Measurements from ENCODE around the gene ELAVL1. TPM values are rescaled to one million over a fixed set of nuclear protein-coding genes. Genes with fewer than 3 reads are reported as not detected.
A peak's percentile ranks its signal among the peaks of the same experiment; 100 is the strongest.
"Not testable (repeated sequence)": the region's sequence is repeated elsewhere in the genome, so short reads cannot be mapped to it uniquely, and the experiment has no call there.

The ELAVL1 gene
- total RNA-seq = 34.8 and 43.7 TPM in 2 replicates
- 57.3 TPM for polyA plus RNA-seq (2012)

- peak; percentile 89 for DNase-seq (ENCODE audit: low read depth)
Observed at GRCh38 chr19:8005534-8006256, at the start of gene ELAVL1. Gene ELAVL1, minus strand, starts transcription at chr19:8005641. Its CDS starts 13,826 bp downstream, at chr19:7991815.

DNA sequence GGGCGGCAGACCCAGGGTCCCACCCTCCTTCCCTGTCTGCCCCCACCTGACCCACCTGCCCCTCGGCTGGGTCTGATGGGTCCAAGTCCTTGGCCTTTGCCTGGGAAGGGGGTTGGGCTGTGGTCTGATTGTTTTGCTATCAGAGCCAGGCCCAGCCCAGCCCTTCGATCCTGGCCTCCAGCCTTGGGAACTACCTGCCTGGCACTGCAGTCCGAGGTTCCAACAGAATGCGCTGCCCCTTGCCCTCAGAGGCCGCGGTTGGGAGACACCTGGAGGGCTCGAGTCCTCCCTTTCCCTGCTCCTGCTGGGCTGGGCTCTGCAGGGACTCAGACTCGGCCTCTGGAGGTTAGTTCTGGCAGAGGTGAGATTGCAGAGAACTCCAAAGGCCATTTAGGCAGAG lies 48.7 kb upstream of the ELAVL1 start:
- DNase-seq (ENCODE audit: low read depth) = no peak

GRCh38 chr19:8052464-8052859 lies 47.0 kb upstream of the ELAVL1 start, which contains the start of gene CCL25:
Gene CCL25, plus strand, starts transcription at chr19:8052760. Its CDS starts 290 bp downstream, at chr19:8053050.
- no peak for DNase-seq (ENCODE audit: low read depth)

DNA sequence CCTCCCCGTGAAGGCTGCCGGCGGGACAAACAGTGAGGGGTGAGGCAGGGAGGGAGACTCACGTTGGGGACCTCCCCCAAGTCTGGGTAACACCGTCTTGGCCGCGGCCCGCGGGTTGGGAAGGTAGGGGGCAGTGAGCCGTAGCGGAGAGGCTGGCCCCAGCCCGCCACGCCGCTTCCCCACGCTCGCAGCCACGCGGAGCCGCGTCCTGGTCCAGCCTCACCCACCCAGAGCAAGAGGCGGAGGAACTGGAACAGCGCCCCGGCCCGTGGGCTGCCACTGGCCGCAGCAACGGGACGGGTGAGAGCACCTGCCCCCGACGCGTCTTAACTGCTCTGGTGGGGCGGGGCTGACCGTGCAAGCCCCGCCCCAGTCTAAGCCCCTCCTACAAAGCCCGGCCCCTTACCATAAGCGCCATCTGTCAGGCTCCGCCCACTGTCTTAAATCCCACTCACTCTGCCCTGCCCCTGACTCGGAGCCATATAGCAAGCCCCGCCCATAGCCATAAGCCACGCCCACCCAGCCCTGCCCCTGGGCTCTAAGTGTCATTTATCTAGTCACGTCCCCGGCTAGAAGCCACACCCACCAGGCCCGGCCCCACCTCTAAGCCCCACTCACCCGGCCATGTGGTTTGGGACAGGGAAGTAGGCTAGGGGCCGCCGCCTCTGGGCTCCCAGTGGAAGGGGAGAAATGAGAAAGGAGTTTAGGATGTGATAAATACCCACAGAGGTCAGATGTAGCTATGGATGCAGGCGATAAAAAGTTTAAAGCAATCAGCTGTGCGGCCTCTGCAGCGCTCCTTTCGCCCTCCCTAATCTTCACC lies 45.0 kb upstream of the ELAVL1 start:
- peak; percentile 39 for DNase-seq (ENCODE audit: low read depth)

DNA sequence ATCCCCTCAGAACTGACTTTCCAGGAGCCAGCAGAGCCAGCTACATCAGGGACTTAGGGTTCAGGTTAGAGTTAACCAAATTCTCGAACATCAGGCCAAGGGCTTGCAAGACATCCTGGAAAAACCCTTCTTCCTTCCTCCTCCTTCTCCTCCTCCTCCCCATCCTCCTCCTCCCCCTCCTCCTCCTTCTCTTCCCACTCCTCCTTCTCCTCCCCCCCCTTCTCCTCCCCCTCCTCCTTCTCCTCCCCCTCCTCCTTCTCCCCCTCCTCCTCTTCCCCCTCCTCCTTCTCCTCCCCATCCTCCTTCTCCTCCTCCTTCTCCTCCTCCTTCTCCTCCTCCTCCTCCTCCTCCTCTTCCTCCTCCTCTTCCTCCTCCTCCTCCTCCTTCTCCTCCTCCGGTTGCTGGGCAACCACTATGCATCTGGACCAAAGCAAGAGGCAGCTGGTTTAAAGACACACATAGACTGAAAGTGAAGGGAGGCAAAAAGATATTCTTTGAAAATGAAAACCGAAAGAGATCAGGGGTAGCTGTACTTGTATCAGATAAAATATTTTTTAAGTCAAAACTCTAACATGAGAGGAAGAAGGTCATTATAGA lies 41.2 kb upstream of the ELAVL1 start:
- no peak for DNase-seq (ENCODE audit: low read depth)

DNA sequence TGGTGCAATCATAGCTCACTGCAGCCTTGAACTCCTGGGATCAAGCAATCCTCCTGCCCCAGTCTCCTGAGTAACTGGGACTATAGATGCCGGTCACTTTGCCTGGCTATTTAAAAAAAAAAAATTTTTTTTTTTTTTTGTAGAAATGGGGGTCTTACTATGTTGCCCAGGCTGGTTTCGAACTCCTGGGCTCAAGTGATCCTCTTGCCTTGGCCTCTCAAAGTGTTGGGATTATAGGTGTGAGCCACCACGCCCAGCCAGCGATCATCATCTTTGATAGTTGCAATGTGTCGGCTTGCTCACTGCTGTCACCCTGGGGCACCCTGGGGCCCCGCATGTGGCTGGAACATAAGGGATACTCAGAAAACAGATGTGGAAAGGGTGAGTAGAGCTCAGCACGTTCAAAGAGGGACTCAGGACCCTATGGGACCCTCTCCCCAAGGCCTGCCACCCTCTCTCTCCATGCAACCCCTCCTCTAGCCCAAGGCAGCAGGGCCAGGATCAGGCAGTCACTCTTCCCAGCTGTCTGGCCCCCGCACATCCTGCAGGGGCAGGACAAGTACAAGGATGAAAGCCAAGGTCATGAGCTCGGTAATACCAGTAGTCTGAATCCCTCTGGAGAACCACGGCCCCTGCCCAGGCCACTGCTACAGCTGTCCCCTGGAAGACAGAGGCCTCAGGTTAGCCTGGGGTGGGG lies 40.6 kb upstream of the ELAVL1 start:
- DNase-seq (ENCODE audit: low read depth) = peak; percentile 34

GRCh38 chr19:8044018-8044417 lies 38.6 kb upstream of the ELAVL1 start:
- no peak for DNase-seq (ENCODE audit: low read depth)

- DNase-seq (ENCODE audit: low read depth) = no peak
Observed at GRCh38 chr19:8042900-8043299, 37.5 kb upstream of the ELAVL1 start.

DNA sequence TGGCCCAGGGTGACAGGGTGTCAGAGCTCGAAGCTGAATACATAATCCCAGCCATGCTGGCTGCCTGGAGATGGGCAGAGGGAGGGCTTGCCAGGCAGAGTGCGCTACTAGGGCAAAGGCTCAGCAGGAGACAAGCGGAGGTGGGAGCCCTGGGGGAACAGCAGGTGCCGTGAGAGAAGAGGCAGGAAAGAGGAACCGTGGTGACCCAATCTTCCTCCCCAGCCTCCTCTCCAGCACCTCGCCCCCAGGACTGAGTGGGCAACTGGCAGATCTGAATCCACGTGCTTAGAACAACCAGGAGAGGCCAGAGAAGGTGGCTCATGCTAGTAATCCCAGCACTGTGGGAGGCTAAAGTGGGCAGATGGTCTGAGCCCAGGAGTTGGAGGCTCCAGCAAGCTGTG lies 36.1 kb upstream of the ELAVL1 start:
- no peak for DNase-seq (ENCODE audit: low read depth)

DNA sequence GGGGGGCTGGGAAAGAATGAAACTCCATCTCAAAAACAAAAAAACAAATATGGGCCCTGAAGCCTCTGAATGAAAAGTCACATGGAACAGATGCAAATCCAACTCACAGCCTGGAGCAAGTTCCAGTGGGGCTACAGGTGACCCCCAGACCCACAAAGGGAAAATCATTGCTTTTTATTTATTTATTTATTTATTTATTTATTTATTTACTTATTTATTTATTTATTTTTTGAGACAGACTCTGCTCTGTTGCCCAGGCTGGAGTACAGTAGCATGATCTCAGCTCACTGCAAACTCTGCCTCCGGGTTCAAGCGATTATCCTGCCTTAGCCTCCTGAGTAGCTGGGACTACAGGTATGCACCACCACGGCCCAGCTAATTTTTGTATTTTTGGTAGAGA lies 33.8 kb upstream of the ELAVL1 start:
- DNase-seq (ENCODE audit: low read depth) = no peak

GRCh38 chr19:8038815-8039214 lies 33.4 kb upstream of the ELAVL1 start:
- DNase-seq (ENCODE audit: low read depth) = no peak

DNA sequence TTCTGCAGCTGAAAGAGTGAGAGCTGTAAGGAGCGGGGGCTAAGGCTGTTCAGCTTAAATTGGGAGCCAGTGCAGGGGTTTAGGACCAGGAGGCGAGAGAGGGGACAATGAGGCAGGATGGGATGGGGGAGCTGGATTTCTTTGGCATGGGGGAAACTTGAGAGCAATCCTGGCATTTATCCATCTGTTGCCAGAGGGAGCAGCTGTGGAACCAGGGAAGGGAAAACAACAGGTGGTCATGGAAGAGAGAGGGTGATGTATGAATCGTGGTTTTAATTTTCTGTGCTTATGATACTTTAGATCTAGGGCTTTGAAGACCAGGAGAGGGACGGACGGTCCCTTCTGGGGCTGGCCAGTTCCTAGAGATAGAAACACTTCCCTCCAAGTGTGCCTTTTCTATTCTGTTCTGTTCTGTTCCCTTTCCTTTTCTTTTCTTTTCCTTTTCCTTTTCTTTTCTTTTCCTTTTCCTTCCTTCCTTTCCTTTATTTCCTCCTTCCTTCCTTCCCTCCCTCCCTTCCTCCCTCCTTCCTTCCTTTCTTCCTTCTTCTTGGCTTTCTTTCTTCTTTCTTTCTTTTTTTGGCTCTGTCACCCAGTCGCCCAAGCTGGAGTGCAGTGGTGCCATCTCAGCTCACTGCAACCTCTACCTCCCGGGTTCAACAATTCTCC lies 31.1 kb upstream of the ELAVL1 start:
- peak; percentile 94 for DNase-seq (ENCODE audit: low read depth)

- no peak for DNase-seq (ENCODE audit: low read depth)
Observed at GRCh38 chr19:8034178-8034525, 28.7 kb upstream of the ELAVL1 start.

GRCh38 chr19:8033287-8034177 lies 28.1 kb upstream of the ELAVL1 start:
- not testable (repeated sequence) for DNase-seq (ENCODE audit: low read depth)

DNA sequence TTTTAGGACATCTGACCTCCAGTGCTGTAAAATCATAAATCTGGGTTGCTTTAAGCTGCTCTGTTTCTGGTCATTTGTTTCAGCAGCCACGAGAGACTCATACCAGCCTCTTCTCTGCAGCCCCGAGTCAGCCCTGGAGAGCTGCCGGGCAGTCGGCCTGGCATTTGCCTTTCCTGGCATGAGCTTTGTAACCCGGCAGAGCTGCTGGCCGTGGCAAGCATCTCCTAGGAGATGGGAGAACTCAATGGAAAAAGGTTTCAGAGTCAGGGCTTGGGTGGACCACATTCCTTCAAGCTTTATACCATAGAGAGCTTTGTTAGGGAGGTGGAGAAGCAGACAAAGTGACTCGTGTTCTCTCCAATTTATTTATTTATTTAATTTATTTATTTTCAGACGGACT lies 25.5 kb upstream of the ELAVL1 start:
- no peak for DNase-seq (ENCODE audit: low read depth)

GRCh38 chr19:8028951-8029491 lies 23.6 kb upstream of the ELAVL1 start:
- peak; percentile 79 for DNase-seq (ENCODE audit: low read depth)

DNA sequence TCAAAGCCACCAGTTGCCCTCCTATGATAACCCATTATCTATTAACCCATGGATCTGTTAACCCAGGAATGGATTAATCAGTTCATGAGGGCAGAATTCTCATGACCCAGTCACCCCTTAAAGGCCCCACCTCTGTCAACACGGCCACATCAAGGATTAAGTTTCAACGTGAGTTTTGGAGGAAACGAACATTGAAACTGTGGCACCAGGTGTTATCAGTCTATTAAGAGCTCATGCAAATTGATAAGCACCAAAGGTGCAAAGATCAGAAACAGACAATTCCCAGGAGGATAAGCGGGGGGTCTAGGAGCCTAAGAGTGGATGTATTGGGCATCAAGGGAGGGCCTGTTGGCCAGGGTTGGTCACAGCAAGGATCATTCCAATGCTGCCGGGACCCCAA lies 19.9 kb upstream of the ELAVL1 start:
- no peak for DNase-seq (ENCODE audit: low read depth)

GRCh38 chr19:8024256-8024655 lies 18.8 kb upstream of the ELAVL1 start:
- not testable (repeated sequence) for DNase-seq (ENCODE audit: low read depth)

- no peak for DNase-seq (ENCODE audit: low read depth)
Observed at GRCh38 chr19:8023371-8023770, 17.9 kb upstream of the ELAVL1 start.

- no peak for DNase-seq (ENCODE audit: low read depth)
Observed at GRCh38 chr19:8022275-8022674, 16.8 kb upstream of the ELAVL1 start.
